ENCODE data around the gene ZNF213.

DNA sequence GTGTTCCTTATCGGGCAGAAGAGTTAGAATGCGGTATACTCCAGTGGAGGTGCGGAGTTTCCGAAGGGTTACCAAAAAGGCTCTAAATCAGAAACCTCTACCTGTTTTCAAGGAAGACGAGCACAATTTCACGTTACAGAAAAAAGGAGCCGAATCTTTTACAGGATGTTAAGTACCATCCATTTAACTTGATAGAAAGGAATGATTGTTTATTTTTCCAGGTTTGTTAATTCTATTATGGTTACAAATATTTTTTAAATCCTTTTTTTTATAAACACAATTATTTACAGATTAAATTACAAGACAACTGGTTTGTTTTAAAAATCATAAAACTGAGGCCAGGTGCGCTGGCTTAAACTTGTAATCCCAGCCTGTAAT is 18.2 kb downstream of the ZNF213 start:
- TF ChIP-seq CTCF (optimal IDR thresholded peaks at IDR 0.05 in 1 of 3, IDR thresholded peaks at IDR 0.05 in 1 of 3, conservative IDR thresholded peaks at IDR 0.05 in 1 of 3; ENCODE audit: extremely low read depth in 1 of 3, insufficient read depth in 2 of 3, low read length in 3 of 3) = no peak
- no peak for TF ChIP-seq EZH2 (IDR thresholded peaks at IDR 0.05; ENCODE audit: low read length)

Measured in keratinocyte (primary cell).